ENCODE data around the gene HOTAIR.
A peak's percentile ranks its signal among the peaks of the same experiment; 100 is the strongest.

The HOTAIR gene

GRCh38 chr12:54011665-54012532 is 37.1 kb upstream of the HOTAIR start:
- DNase-seq (ENCODE audit: low read depth in 2 of 3, low spot score in 2 of 3): no peak

GRCh38 chr12:54010972-54011664 is 36.4 kb upstream of the HOTAIR start:
- no peak for DNase-seq (ENCODE audit: low read depth in 2 of 3, low spot score in 2 of 3)

- DNase-seq (ENCODE audit: low read depth in 2 of 3, low spot score in 2 of 3): no peak
Measured at GRCh38 chr12:54010053-54010971, 35.6 kb upstream of the HOTAIR start.

DNA sequence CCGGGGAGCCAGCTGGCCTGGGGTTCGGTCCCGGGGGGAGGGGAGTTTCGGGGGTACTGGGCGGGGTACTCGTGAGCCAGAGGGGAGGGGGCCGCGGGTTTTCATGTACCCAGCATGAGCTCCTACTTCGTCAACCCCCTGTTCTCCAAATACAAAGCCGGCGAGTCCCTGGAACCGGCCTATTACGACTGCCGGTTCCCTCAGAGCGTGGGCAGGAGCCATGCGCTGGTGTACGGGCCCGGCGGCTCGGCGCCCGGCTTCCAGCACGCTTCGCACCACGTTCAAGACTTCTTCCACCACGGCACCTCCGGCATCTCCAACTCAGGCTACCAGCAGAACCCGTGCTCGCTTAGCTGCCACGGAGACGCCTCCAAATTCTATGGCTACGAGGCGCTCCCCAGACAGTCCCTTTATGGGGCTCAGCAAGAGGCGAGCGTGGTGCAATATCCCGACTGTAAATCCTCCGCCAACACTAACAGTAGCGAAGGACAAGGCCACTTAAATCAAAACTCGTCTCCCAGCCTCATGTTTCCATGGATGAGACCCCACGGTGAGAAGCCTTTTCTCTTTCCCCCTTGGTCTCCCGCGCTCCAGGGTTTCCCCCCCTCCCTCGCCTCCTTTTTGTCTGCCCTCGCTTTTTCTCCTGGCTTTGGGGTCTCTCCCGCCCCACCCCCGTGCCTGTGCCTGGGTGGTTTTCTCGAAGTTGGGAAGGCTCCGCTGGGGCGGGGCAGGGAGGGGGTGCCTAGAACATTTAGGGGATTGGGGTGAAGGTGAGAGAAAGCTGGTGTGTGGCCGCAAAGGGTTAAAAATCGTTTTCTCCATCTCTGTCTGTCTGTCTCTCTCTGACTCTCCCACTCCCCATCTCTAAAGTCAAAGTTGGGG is 34.7 kb upstream of the HOTAIR start:
- DNase-seq (ENCODE audit: low read depth in 2 of 3, low spot score in 2 of 3): no peak

DNA sequence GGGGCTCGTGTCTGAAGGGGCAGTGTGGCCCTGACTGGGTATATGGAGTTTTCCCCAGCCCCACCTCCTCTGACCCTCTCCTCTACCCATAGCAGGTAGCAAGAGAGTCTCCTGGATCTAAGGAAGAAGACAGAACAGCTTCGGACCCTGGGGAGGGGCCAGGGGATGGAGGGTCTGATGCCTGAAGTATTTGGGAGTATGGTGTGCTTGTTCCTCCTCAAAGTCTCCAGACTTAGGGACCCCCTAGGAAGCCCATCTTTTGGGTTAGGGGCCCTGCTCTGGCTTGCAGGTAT is 33.5 kb upstream of the HOTAIR start:
- DNase-seq (ENCODE audit: low read depth in 2 of 3, low spot score in 2 of 3): no peak

GRCh38 chr12:54007538-54008259 is 32.9 kb upstream of the HOTAIR start:
- DNase-seq (ENCODE audit: low read depth in 2 of 3, low spot score in 2 of 3): no peak

GRCh38 chr12:54006559-54007220 is 31.9 kb upstream of the HOTAIR start:
- no peak for DNase-seq (ENCODE audit: low read depth in 2 of 3, low spot score in 2 of 3)

DNA sequence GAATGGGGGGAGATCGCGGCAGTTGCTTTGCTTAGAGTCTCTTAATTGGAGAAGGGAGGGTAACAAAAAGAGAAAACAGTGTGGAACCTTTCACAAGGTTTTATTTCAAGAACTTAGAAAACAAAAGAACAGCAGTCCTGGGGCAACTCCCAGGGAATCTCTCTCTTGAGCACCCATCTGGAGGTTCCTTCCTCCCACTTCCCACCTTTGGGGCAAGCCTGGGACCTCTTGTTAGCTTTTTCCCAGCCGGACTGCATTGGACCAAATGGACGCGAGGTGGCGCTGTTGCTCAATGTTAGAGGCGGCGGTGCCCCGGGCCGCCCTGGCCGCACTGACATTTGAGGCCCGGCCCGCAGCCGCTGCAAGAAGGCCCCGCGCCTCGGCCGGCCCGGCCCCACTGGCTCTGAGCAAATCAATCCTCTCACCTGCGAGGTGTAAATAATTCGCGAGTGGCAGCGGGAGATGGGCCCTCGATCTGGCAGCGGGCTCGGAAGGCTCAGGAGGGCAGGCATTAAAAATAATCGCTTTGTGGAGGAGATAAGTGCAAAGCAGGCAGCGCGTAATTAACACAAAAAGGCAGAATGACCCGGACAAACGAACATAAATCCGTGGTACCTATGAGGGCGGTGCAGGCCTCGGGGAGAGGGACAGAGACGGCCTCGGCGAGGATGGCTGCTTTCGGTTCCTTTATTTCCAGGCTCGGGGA is 31.3 kb upstream of the HOTAIR start:
- DNase-seq (ENCODE audit: low read depth in 2 of 3, low spot score in 2 of 3): peak; percentile 45 to 87 (median 87)

DNA sequence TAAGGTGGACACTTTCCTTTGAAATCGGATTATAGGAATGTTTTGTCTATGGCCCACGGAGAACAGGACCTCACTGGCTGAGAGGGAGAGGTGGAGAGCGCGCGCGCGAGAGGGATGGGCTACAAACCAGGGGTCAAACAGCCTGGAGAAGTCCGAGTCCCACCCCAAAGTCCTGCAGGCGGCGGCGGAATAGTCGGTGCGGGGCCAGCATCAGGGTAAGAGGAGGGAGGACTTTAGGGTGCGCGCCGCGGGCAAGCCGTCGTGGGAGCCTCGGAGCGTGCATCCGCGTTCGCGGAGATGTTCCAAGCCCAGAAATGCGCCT is 30.7 kb upstream of the HOTAIR start:
- DNase-seq (ENCODE audit: low read depth in 2 of 3, low spot score in 2 of 3): no peak

DNA sequence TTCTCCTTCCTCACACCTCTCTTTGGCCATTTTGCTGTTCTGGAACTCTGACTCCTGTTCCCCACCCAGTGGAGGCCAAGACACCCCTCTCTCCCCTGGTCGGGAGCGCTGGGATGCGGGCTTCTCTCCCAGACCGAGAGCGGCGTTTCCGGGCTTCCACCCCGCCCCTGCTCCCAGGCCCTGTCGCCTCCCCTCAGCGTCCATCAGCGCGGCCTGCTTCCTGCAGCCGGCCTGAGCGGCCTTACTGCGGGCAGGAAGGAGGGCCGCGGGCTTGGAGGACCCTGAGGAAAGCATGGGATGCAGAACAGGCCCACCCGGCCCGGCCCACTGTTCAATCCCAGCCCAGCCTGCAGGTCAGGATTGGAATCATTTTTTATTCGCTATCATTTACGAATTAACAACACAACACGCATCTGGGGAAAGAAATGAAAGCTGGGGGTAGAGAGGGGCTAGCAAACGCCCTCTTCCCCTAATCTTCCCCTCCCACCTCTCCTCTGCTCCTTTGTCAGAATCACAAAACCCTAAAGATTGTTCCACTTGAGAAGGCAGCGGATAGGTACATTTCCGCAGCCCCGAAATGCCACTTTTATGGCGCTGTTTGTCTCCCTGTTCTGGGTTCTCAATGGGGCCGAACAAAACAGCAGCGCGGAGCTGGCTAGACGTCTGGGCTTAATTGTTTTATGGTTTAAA is 30.2 kb upstream of the HOTAIR start:
- DNase-seq (ENCODE audit: low read depth in 2 of 3, low spot score in 2 of 3): no peak

GRCh38 chr12:54004063-54004840 is 29.5 kb upstream of the HOTAIR start:
- DNase-seq (ENCODE audit: low read depth in 2 of 3, low spot score in 2 of 3): no peak

DNA sequence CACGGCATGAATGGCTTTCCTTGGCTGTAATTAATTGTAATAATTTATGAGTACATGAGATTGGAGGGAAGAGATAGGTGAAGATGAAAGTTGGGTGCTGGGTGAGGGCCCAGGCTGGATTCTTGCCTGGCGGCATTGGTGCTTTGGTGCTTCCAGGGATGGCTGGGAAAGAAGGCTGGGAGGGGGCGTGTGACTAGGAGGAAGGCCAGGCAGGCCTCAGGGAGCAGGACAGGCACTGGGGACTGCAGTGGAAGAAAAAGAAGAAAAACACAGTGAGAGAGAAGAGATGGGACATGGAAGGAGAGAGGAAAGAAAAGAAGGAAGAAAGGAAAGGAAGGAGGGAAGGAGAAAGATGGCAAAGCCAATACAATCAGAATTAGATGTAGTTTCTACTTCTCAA is 28.9 kb upstream of the HOTAIR start:
- no peak for DNase-seq (ENCODE audit: low read depth in 2 of 3, low spot score in 2 of 3)

DNA sequence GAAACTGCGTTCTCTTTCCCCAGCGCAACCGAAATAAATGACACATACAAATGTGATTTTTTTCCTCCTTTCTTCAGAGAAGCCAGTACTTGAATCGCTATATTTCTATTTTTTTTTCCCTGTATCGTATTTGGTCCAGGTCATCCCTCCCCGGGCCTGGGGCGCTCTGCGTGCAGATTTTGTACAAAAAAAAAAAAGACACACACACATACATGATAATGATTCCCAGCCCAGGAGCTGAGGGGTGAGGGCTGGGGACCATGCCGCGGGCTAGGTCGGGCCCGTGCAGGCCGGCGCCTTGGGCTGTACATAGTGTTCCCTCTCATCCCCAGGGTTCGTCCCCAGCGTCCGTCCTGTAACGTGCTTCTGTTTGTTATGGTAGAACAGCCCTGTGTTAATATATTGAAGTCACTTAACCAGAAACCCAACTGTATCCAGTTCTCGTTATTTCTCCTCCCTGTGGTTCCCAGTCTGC is 28.2 kb upstream of the HOTAIR start:
- no peak for DNase-seq (ENCODE audit: low read depth in 2 of 3, low spot score in 2 of 3)

DNA sequence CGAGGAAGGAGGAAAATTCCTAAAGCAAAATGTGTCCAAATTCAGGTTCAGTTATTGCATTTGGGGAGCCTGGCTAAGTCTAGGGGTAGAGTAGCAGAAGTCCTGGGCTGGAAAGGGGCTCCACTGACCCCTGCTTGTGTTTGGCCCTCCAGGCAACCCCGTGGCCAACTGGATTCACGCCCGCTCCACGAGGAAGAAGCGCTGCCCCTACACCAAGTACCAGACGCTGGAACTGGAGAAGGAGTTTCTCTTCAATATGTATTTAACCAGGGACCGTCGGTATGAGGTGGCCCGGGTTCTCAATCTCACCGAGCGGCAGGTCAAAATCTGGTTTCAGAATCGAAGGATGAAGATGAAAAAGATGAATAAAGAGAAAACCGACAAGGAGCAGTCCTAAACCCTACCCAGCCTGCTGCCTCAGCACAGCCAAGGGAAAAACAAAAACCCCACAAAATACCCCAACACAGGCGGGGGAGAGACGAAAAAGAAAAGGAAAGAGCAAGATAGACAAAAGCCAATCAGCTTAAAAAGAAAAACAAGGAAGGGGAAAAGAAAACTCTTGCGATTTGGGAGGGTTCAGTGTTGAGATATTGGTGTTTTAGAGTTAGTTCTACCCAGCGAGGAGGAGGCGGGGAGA is 27.6 kb upstream of the HOTAIR start:
- no peak for DNase-seq (ENCODE audit: low read depth in 2 of 3, low spot score in 2 of 3)

DNA sequence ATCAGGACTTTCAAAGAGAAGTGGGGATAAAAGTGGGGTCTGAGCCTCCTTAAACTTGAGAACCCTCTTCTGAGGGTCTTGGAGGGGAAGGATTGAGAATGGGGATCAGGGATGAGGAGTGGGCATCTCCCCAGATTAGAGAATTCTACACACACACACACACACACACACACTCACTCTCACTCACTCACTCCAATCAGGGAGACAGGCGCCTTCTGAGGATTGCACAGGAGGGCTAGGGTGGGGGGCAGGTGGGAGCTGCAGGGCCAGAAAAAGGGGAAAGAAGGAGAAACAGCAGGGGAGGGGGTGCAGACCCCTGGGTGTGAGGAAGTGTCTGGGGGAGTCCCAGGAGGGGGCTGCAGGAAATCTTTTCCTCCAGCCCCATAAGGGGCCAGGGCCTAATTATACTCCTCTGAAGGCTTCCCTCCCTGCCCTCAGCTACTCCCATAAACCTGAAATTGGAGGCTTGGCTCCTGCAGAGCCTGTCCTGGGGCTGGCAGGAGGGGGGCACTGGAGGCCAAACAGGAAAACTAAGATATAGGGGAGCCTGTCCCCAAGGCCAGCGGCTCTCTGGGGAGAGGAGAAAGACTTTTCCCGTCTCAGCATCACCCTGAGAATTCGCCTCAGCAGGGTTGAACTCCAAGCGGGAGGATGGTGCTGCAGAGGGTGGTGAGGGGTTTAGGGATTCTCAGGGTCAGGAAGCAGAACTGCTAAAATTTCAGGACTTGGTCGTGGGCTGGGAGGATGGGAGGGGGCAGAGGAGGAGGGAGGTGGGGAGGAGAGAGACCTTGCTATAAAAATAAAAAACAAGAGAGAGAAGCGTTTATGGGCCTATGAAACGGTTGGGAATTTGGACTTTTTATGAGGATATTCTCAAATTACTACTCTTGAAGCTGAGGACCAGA is 26.8 kb upstream of the HOTAIR start:
- no peak for DNase-seq (ENCODE audit: low read depth in 2 of 3, low spot score in 2 of 3)
